ENCODE results near the gene GTF2H1.

- TF ChIP-seq, protein P1, sequence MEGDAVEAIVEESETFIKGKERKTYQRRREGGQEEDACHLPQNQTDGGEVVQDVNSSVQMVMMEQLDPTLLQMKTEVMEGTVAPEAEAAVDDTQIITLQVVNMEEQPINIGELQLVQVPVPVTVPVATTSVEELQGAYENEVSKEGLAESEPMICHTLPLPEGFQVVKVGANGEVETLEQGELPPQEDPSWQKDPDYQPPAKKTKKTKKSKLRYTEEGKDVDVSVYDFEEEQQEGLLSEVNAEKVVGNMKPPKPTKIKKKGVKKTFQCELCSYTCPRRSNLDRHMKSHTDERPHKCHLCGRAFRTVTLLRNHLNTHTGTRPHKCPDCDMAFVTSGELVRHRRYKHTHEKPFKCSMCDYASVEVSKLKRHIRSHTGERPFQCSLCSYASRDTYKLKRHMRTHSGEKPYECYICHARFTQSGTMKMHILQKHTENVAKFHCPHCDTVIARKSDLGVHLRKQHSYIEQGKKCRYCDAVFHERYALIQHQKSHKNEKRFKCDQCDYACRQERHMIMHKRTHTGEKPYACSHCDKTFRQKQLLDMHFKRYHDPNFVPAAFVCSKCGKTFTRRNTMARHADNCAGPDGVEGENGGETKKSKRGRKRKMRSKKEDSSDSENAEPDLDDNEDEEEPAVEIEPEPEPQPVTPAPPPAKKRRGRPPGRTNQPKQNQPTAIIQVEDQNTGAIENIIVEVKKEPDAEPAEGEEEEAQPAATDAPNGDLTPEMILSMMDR (conservative IDR thresholded peaks at IDR 0.05): no peak
- TF ChIP-seq ZFX (IDR thresholded peaks at IDR 0.05): no peak
These were observed 7.4 kb upstream of the GTF2H1 start for GRCh38 chr11:18314784-18315523.
